ENCODE measurements around the gene MAK. TPM values are rescaled to one million over a fixed set of nuclear protein-coding genes. Genes with fewer than 3 reads are reported as not detected.
"Not testable (repeated sequence)": the region's sequence is repeated elsewhere in the genome, so short reads cannot be mapped to it uniquely, and the experiment has no call there.

The MAK gene
- total and polyA plus RNA-seq, 2 of the 13 experiments (the other 11 are each of a cell fraction or from before 2014, with no cell fraction given) = 0.04 TPM; not detected in 1

DNA sequence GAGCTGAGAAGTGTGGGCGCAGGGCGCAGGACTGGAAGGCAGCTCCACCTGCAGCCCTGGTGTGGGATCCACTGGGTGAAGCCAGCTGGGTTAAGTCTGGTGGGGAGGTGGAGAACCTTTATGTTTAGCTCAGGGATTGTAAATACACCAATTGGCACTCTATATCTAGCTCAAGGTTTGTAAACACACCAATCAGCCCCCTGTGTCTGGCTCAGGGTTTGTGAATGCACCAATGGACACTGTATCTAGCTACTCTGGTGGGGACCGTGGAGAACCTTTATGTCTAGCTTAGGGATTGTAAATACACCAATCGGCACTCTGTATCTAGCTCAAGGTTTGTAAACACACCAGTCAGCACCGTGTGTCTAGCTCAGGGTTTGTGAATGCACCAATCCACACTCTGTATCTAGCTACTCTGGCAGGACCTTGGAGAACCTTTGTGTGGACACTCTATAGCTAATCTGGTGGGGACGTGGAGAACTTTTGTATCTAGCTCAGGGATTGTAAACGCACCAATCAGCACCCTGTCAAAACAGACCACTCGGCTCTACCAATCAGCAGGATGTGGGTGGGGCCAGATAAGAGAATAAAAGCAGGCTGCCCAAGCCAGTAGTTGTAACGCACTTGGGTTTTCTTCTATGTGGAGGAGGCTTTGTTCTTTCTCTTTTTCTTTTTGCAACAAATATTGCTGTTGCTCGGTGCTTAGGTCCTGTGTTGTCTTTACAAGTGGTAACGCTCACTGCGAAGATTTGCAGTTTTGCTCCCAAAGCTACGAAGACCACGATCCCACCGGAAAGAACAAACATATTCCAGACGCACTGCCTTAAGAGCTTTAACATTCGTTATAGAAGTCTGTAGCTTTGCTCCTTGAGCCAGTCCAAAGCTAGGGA, 117.1 kb downstream of the MAK start (continued):
- TF ChIP-seq SNAPC4 (CRISPR knock-in tag; IDR thresholded peaks at IDR 0.05) = peak; percentile 20
- TF ChIP-seq CEBPG (CRISPR knock-in tag; IDR thresholded peaks at IDR 0.05) = peak; percentile 47
- peak; percentile 68; the same call in 1 of the 2 replicates for TF ChIP-seq ZFP90 (CRISPR knock-in tag; IDR thresholded peaks at IDR 0.05; ENCODE audit: borderline replicate concordance)
- TF ChIP-seq NR2C2 (CRISPR knock-in tag; IDR thresholded peaks at IDR 0.05; ENCODE audit: borderline replicate concordance) = peak; percentile 39; the same call in 1 of the 2 replicates
- TF ChIP-seq ZKSCAN1 (IDR thresholded peaks at IDR 0.05; ENCODE audit: low read length) = peak; percentile 69
- TF ChIP-seq ZNF383 (CRISPR knock-in tag; IDR thresholded peaks at IDR 0.05; ENCODE audit: borderline replicate concordance) = peak; percentile 55; the same call in 1 of the 2 replicates
- TF ChIP-seq, protein P1, sequence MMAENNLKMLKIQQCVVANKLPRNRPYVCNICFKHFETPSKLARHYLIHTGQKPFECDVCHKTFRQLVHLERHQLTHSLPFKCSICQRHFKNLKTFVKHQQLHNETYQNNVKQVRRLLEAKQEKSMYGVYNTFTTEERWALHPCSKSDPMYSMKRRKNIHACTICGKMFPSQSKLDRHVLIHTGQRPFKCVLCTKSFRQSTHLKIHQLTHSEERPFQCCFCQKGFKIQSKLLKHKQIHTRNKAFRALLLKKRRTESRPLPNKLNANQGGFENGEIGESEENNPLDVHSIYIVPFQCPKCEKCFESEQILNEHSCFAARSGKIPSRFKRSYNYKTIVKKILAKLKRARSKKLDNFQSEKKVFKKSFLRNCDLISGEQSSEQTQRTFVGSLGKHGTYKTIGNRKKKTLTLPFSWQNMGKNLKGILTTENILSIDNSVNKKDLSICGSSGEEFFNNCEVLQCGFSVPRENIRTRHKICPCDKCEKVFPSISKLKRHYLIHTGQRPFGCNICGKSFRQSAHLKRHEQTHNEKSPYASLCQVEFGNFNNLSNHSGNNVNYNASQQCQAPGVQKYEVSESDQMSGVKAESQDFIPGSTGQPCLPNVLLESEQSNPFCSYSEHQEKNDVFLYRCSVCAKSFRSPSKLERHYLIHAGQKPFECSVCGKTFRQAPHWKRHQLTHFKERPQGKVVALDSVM (CRISPR knock-in tag; IDR thresholded peaks at IDR 0.05) = 0 out of 2 replicates have a peak, but pooled peaks have one; percentile 4
- 0 out of 2 replicates have a peak, but pooled peaks have one; percentile 11 for TF ChIP-seq RFXANK (CRISPR knock-in tag; IDR thresholded peaks at IDR 0.05)
- TF ChIP-seq, protein P2, sequence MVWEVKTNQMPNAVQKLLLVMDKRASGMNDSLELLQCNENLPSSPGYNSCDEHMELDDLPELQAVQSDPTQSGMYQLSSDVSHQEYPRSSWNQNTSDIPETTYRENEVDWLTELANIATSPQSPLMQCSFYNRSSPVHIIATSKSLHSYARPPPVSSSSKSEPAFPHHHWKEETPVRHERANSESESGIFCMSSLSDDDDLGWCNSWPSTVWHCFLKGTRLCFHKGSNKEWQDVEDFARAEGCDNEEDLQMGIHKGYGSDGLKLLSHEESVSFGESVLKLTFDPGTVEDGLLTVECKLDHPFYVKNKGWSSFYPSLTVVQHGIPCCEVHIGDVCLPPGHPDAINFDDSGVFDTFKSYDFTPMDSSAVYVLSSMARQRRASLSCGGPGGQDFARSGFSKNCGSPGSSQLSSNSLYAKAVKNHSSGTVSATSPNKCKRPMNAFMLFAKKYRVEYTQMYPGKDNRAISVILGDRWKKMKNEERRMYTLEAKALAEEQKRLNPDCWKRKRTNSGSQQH (CRISPR knock-in tag; IDR thresholded peaks at IDR 0.05; ENCODE audit: low read depth) = peak; percentile 80; the same call in 1 of the 2 replicates
- TF ChIP-seq DR1 (CRISPR knock-in tag; IDR thresholded peaks at IDR 0.05) = peak; percentile 69; the same call in 1 of the 2 replicates
- peak; percentile 45; the same call in 1 of the 2 replicates for TF ChIP-seq PHF8 (CRISPR knock-in tag; IDR thresholded peaks at IDR 0.05)
- TF ChIP-seq, protein P3, sequence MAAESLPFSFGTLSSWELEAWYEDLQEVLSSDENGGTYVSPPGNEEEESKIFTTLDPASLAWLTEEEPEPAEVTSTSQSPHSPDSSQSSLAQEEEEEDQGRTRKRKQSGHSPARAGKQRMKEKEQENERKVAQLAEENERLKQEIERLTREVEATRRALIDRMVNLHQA (CRISPR knock-in tag; IDR thresholded peaks at IDR 0.05) = 0 out of 2 replicates have a peak, but pooled peaks have one; percentile 69
- TF ChIP-seq NONO (IDR thresholded peaks at IDR 0.05) = not testable (repeated sequence)
- peak; percentile 68; the same call in 1 of the 2 replicates for TF ChIP-seq NONO (CRISPR knock-in tag; conservative IDR thresholded peaks at IDR 0.05)
- TF ChIP-seq CHD2 (IDR thresholded peaks at IDR 0.05; ENCODE audit: low read depth, low read length) = peak; percentile 29; the same call in 1 of the 2 replicates
- TF ChIP-seq SIN3B (IDR thresholded peaks at IDR 0.05; ENCODE audit: low read length) = 0 out of 2 replicates have a peak, but pooled peaks have one; percentile 52
- peak; percentile 64; the same call in 1 of the 2 replicates for TF ChIP-seq ZNF503 (CRISPR knock-in tag; IDR thresholded peaks at IDR 0.05)
- peak; percentile 66; the same call in 1 of the 2 replicates for TF ChIP-seq ZFP36L2 (CRISPR knock-in tag; IDR thresholded peaks at IDR 0.05)
